Measurements from ENCODE around the gene ADGRD2. TPM values are rescaled to one million over a fixed set of nuclear protein-coding genes. Genes with fewer than 3 reads are reported as not detected.

The ADGRD2 gene
- total and polyA plus RNA-seq, 7 donors: not detected

GRCh38 chr9:124470306-124470705 lies 20.1 kb downstream of the ADGRD2 start:
- no peak for DNase-seq
- H3K4me1 ChIP-seq: no peaks in the 10 kb centered on the region
- no peak overlapping the region for H3K4me3 ChIP-seq
- 89 to 91% methylated on average over 13 of the region's 13 CpGs for WGBS, 2 donors
- TF ChIP-seq POLR2AphosphoS5 (IDR thresholded peaks at IDR 0.05) (no peak), POLR2A (IDR thresholded peaks at IDR 0.05) (no peak)
- peaks cover 0 to 24% (median 2%) of the 10 kb centered on the region in 3 donors for H3K27me3 ChIP-seq
- H3K36me3 ChIP-seq: no peaks in the 10 kb centered on the region
- no peak overlapping the region for H3K27ac ChIP-seq
- intact Hi-C loops (cut with DNase I): no loop called here
- H3K9me3 ChIP-seq: no peaks in the 10 kb centered on the region

GRCh38 chr9:124470726-124471125 lies 20.5 kb downstream of the ADGRD2 start:
- Histone ChIP-seq H3K9me3 (no peaks in the 10 kb centered on the region), H3K4me1 (no peaks in the 10 kb centered on the region), H3K27me3 (peaks cover 0 to 28% (median 6%) of the 10 kb centered on the region in 3 donors), H3K4me3 (no peak overlapping the region), H3K27ac (no peak overlapping the region), H3K36me3 (no peaks in the 10 kb centered on the region)
- no peak for DNase-seq
- 90 to 91% methylated on average over 7 of the region's 7 CpGs for WGBS, 2 donors
- intact Hi-C loops (cut with DNase I): no loop called here
- TF ChIP-seq CTCF (IDR thresholded peaks at IDR 0.05) (no peak), EP300 (IDR thresholded peaks at IDR 0.05) (no peak), POLR2AphosphoS5 (IDR thresholded peaks at IDR 0.05) (no peak), POLR2A (IDR thresholded peaks at IDR 0.05) (no peak)

- no peak for DNase-seq
- Histone ChIP-seq H3K36me3 (no peaks in the 10 kb centered on the region), H3K4me3 (no peak overlapping the region), H3K9me3 (no peaks in the 10 kb centered on the region), H3K27me3 (peaks cover 3 to 30% (median 16%) of the 10 kb centered on the region in 3 donors), H3K4me1 (no peaks in the 10 kb centered on the region), H3K27ac (no peak overlapping the region)
- no peak for TF ChIP-seq POLR2A (IDR thresholded peaks at IDR 0.05)
- TF ChIP-seq CTCF (IDR thresholded peaks at IDR 0.05): no peak
- TF ChIP-seq POLR2AphosphoS5 (IDR thresholded peaks at IDR 0.05): no peak
- no peak for TF ChIP-seq EP300 (IDR thresholded peaks at IDR 0.05)
- 79 to 82% methylated on average over 9 of the region's 9 CpGs for WGBS, 2 donors
- intact Hi-C loops (cut with DNase I): no loop called here
Measured at GRCh38 chr9:124471761-124472160, 21.5 kb downstream of the ADGRD2 start.

GRCh38 chr9:124472770-124473169 lies 22.5 kb downstream of the ADGRD2 start:
- H3K9me3 ChIP-seq: no peaks in the 10 kb centered on the region
- intact Hi-C loops (cut with DNase I): no loop called here
- WGBS, 2 donors: 75 to 77% methylated on average over 7 of the region's 7 CpGs
- H3K27ac ChIP-seq: no peak overlapping the region
- H3K4me1 ChIP-seq: peaks cover 0 to 8% (median 6%) of the 10 kb centered on the region in 4 donors
- H3K27me3 ChIP-seq: peaks cover 14 to 40% (median 26%) of the 10 kb centered on the region in 3 donors
- DNase-seq: no peak
- H3K36me3 ChIP-seq: no peaks in the 10 kb centered on the region
- no peak for TF ChIP-seq POLR2A (IDR thresholded peaks at IDR 0.05)
- no peak for TF ChIP-seq EP300 (IDR thresholded peaks at IDR 0.05)
- no peak for TF ChIP-seq CTCF (IDR thresholded peaks at IDR 0.05)
- TF ChIP-seq POLR2AphosphoS5 (IDR thresholded peaks at IDR 0.05): no peak
- H3K4me3 ChIP-seq: no peak overlapping the region

- 79 to 86% methylated on average over 10 of the region's 10 CpGs for WGBS, 2 donors
Measured at GRCh38 chr9:124473310-124473709, 23.1 kb downstream of the ADGRD2 start.

More at GRCh38 chr9:124473310-124473709, 23.1 kb downstream of the ADGRD2 start:
- DNase-seq: no peak
- intact Hi-C loops (cut with DNase I): no loop called here
- Histone ChIP-seq H3K9me3 (no peaks in the 10 kb centered on the region), H3K27me3 (peaks cover 19 to 46% (median 32%) of the 10 kb centered on the region in 3 donors), H3K4me1 (peaks cover 0 to 11% (median 10%) of the 10 kb centered on the region in 4 donors), H3K36me3 (no peaks in the 10 kb centered on the region), H3K27ac (no peak overlapping the region), H3K4me3 (no peak overlapping the region)
- TF ChIP-seq CTCF (IDR thresholded peaks at IDR 0.05) (no peak), POLR2AphosphoS5 (IDR thresholded peaks at IDR 0.05) (no peak), POLR2A (IDR thresholded peaks at IDR 0.05) (no peak), EP300 (IDR thresholded peaks at IDR 0.05) (no peak)
